SK-N-SH (cell line): ENCODE data around the gene MAPKBP1. TPM values are rescaled to one million over a fixed set of nuclear protein-coding genes. Genes with fewer than 3 reads are reported as not detected.

Source experiments
- CTCF ChIA-PET: fragments of 300-600, 350-600 bp; formaldehyde crosslinking; extraction: SDS; loops from one replicate; lab custom pipeline; 2021; lab: Yijun Ruan, JAX
- POLR2A ChIA-PET: fragments of 350-600 bp; sonication (Branson Sonifier 250); formaldehyde crosslinking; extraction: SDS; loops from one replicate; lab custom pipeline; 2020; ENCODE audit warnings: antibody characterized with exemption, inconsistent platforms; lab: Yijun Ruan, JAX
- DNase-seq: peaks from one replicate; pipeline ENCODE4 v3.0.0; 2012
- H2AFZ ChIP-seq: fragments of 200-600 bp; sonication (generic); 2 replicates; pipeline ENCODE4 v1.8.1; 2016; ENCODE audit warnings: antibody characterized with exemption, mild to moderate bottlenecking, low read depth
- H3F3A ChIP-seq: fragments of 200-600 bp; sonication (generic); replicated peaks from 2 replicates; pipeline ENCODE3; 2016; ENCODE audit warnings: antibody characterized with exemption, mild to moderate bottlenecking; ENCODE audit not compliant: insufficient read depth
- H3K27ac ChIP-seq, 2 experiments: fragments of 200-500 bp in 1 of 2; fragments of 200-600 bp in 1 of 2; sonication (Bioruptor generic) in 1 of 2; sonication (generic), shearing (Covaris generic) in 1 of 2; 2 replicates each; pipeline versions ENCODE4 v1.5.1 to v1.6.1; 2014 to 2016; ENCODE audit warnings: low read depth in 2 of 2, inconsistent platforms in 1 of 2, low read length in 1 of 2, mild to moderate bottlenecking in 1 of 2, mixed read lengths in 1 of 2
- H3K27me3 ChIP-seq: fragments of 200-600 bp; sonication (generic), shearing (Covaris generic); 2 replicates; pipeline ENCODE4 v1.6.1; 2016; ENCODE audit warnings: mixed run types; ENCODE audit not compliant: insufficient read depth
- H3K36me3 ChIP-seq, 2 experiments: fragments of 200-500 bp in 1 of 2; fragments of 200-600 bp in 1 of 2; sonication (Bioruptor generic) in 1 of 2; sonication (generic) in 1 of 2; replicated peaks in 1 of 2; 2 replicates each; pipeline versions ENCODE3 to v1.5.1; 2014 to 2016; ENCODE audit warnings: low read length in 1 of 2, mild to moderate bottlenecking in 1 of 2; ENCODE audit not compliant: insufficient read depth in 2 of 2, control insufficient read depth in 1 of 2
- H3K4me1 ChIP-seq, 2 experiments: fragments of 200-500 bp in 1 of 2; fragments of 200-600 bp in 1 of 2; sonication (Bioruptor generic) in 1 of 2; sonication (generic), shearing (Covaris generic) in 1 of 2; 2 replicates each; pipeline versions ENCODE4 v1.5.1 to v1.6.1; 2014 to 2016; ENCODE audit warnings: low read depth in 1 of 2, low read length in 1 of 2, mixed run types in 1 of 2; ENCODE audit not compliant: insufficient read depth in 2 of 2, control insufficient read depth in 1 of 2
- H3K4me2 ChIP-seq: fragments of 200-600 bp; sonication (generic), shearing (Covaris generic); 2 replicates; pipeline ENCODE4 v1.6.1; 2017; ENCODE audit warnings: mixed run types
- H3K4me3 ChIP-seq, 2 experiments: fragments of 200-500 bp in 1 of 2; fragments of 200-600 bp in 1 of 2; sonication (Bioruptor generic) in 1 of 2; sonication (generic), shearing (Covaris generic) in 1 of 2; 2 replicates each; pipeline versions ENCODE4 v1.5.1 to v1.8.1; 2014 to 2016; ENCODE audit warnings: low read depth in 2 of 2, inconsistent platforms in 1 of 2, low read length in 1 of 2, mild to moderate bottlenecking in 1 of 2, mixed read lengths in 1 of 2, moderate library complexity in 1 of 2
- H3K79me2 ChIP-seq: fragments of 200-600 bp; sonication (generic); 2 replicates; pipeline ENCODE4 v1.8.1; 2017; ENCODE audit warnings: mild to moderate bottlenecking; ENCODE audit not compliant: insufficient read depth
- H3K9ac ChIP-seq: fragments of 200-600 bp; sonication (generic); 2 replicates; pipeline ENCODE4 v1.6.1; 2017; ENCODE audit warnings: mixed run types
- H3K9me2 ChIP-seq: fragments of 200-600 bp; sonication (generic); 2 replicates; pipeline ENCODE4 v1.6.1; 2017; ENCODE audit warnings: mixed run types
- H3K9me3 ChIP-seq: fragments of 200-600 bp; sonication (generic); 2 replicates; pipeline ENCODE4 v1.6.1; 2017; ENCODE audit warnings: mixed run types, mild to moderate bottlenecking, moderate library complexity
- H4K20me1 ChIP-seq: fragments of 200-600 bp; sonication (generic); 2 replicates; pipeline ENCODE4 v1.6.1; 2017; ENCODE audit warnings: mild to moderate bottlenecking, mixed run types; ENCODE audit not compliant: insufficient read depth
- CTCF ChIP-seq: fragments of 200-600 bp; sonication (generic); IDR thresholded peaks from 2 replicates; pipeline ENCODE4 v1.6.1; 2017; ENCODE audit warnings: antibody characterized with exemption, mild to moderate bottlenecking, moderate library complexity
- ELF1 ChIP-seq: IDR thresholded peaks from 2 replicates; pipeline ENCODE4 v1.4.0; 2012
- EZH2phosphoT487 ChIP-seq: fragments of 200-600 bp; sonication (generic); IDR thresholded peaks from 2 replicates; pipeline ENCODE4 v1.6.1; 2017; ENCODE audit warnings: low read depth, mixed run types, mild to moderate bottlenecking, antibody characterized with exemption, moderate library complexity, borderline replicate concordance
- FOSL2 ChIP-seq: IDR thresholded peaks from 2 replicates; pipeline ENCODE4 v1.4.0; 2012; ENCODE audit warnings: low read depth, mild to moderate bottlenecking, moderate library complexity, borderline replicate concordance
- FOXJ3 ChIP-seq: sonication (generic); formaldehyde crosslinking; IDR thresholded peaks from 2 replicates; pipeline ENCODE4 v1.5.1; 2020; ENCODE audit warnings: mild to moderate bottlenecking, missing genetic modification reagents
- FOXM1 ChIP-seq: IDR thresholded peaks from 2 replicates; pipeline ENCODE4 v1.4.0; 2012; ENCODE audit warnings: low read depth, mild to moderate bottlenecking
- GABPA ChIP-seq: IDR thresholded peaks from 2 replicates; pipeline ENCODE4 v1.4.0; 2012; ENCODE audit warnings: low read depth, mild to moderate bottlenecking
- NFIC ChIP-seq: IDR thresholded peaks from 2 replicates; pipeline ENCODE4 v1.4.0; 2012; ENCODE audit warnings: borderline replicate concordance
- POLR2AphosphoS5 ChIP-seq: IDR thresholded peaks from 2 replicates; pipeline ENCODE4 v1.6.1; 2012; ENCODE audit warnings: low read depth, low read length
- RCOR1 ChIP-seq: fragments of 150-350 bp; IDR thresholded peaks from 2 replicates; pipeline ENCODE4 v1.6.1; 2017; ENCODE audit warnings: antibody characterized with exemption, low read length
- RFX5 ChIP-seq: IDR thresholded peaks from 2 replicates; pipeline ENCODE4 v1.6.1; 2012; ENCODE audit warnings: mild to moderate bottlenecking, improper control_type of control experiment, low read length
- RXRA ChIP-seq: IDR thresholded peaks from 2 replicates; pipeline ENCODE4 v1.4.0; 2012; ENCODE audit warnings: low read depth, mild to moderate bottlenecking, borderline replicate concordance
- SIN3A ChIP-seq: IDR thresholded peaks from 2 replicates; pipeline ENCODE4 v1.6.1; 2012; ENCODE audit warnings: low read depth, mild to moderate bottlenecking, low read length, moderate library complexity, borderline replicate concordance
- TAF1 ChIP-seq: IDR thresholded peaks from 2 replicates; pipeline ENCODE4 v1.6.1; 2012; ENCODE audit warnings: low read depth, mild to moderate bottlenecking, low read length, moderate library complexity, borderline replicate concordance
- TEAD4 ChIP-seq: IDR thresholded peaks from 2 replicates; pipeline ENCODE4 v1.4.0; 2012; ENCODE audit warnings: mild to moderate bottlenecking, borderline replicate concordance; ENCODE audit not compliant: insufficient read depth
- YY1 ChIP-seq: IDR thresholded peaks from 2 replicates; pipeline ENCODE4 v1.4.0; 2012; ENCODE audit warnings: low read depth, mild to moderate bottlenecking
- WGBS: methylation state at CpG from one replicate; pipeline ENCODE4 v1.1.6; 2017; ENCODE audit warnings: low lambda C conversion rate; 5-methylcytosine and 5-hydroxymethylcytosine counted together
- polyA plus RNA-seq, 3 experiments: library from polyadenylated mRNA; depleted of rRNA; stranded (reverse); fragments of >200 nt; gene quantifications; 2 replicates each; pipeline ENCODE4 v1.2.3, GENCODE V29; 2012
- TF ChIP-seq, protein P1 (sequence below): IDR thresholded peaks from 2 replicates; pipeline ENCODE4; 2012
- TF ChIP-seq, protein P2 (sequence below): IDR thresholded peaks from 2 replicates; pipeline ENCODE4 v1.6.1; 2012; ENCODE audit warnings: mild to moderate bottlenecking, low read depth, low read length, moderate library complexity
- TF ChIP-seq, protein P3 (sequence below): IDR thresholded peaks from 2 replicates; pipeline ENCODE4 v1.4.0; 2012; ENCODE audit warnings: low read depth, borderline replicate concordance

The MAPKBP1 gene
- polyA plus RNA-seq, 1 of the 3 experiments (the other 2 are of a cell fraction), result 5.2 TPM

GRCh38 chr15:41795996-41796856, 21.9 kb downstream of the MAPKBP1 start (continued):
- no peak for TF ChIP-seq FOXJ3 (CRISPR knock-in tag)
- no peak for TF ChIP-seq RFX5
- TF ChIP-seq SIN3A, result no peak

DNA sequence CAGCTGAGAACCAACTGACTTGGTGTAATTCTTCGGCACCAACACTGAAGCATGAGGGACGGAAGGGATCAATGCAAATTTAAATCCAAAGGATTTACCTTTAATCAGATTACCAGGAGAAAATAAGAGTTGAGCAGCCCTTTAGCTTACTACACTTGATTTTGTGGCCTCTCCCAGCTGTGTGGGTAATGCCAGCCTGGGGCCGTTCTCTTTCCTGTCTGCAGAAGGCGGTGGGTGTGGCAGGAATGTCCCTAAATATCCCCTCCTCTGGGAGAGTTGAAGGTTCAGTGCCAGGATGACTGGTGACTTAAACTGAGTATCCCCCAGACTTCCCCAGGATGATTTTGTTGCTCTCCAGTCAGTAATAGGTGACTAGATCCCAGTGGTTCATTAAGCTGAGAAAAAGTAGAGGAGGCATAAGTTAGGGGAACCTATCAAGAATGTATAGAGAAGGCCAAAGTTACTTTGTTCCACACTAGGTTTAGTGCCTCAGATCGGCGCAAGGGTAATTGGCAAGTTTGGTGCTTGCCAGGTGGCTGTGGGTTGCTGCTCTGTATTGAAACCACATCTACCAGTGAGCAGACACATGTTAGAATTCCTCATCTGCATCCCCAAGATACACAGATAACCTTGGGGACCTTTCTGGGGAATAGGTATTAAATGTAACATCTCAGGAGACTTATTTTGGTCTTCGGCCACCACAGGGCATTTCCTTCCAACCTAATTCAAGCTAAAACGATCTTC, 23.1 kb downstream of the MAPKBP1 start:
- H3K4me1 ChIP-seq, result peaks cover 19 to 30% of the 10 kb centered on the region in 2 experiments; a peak in 3 of 4 replicates

More for the DNA sequence above, 23.1 kb downstream of the MAPKBP1 start:
- Histone ChIP-seq H3K9ac (no peak overlapping the region), H3K27ac (peak overlapping the region; percentile 74 to 77; a peak in 3 of 4 replicates), H3K9me3 (no peaks in the 10 kb centered on the region), H3F3A (peaks cover 4% of the 10 kb centered on the region), H3K79me2 (peaks cover 31% of the 10 kb centered on the region), H3K27me3 (no peaks in the 10 kb centered on the region), H3K4me2 (peak overlapping the region; percentile 60; the same call in 1 of the 2 replicates), H2AFZ (no peak overlapping the region; the same call in 1 of the 2 replicates), H4K20me1 (no peaks in the 10 kb centered on the region), H3K4me3 (no peak overlapping the region), H3K9me2 (no peaks in the 10 kb centered on the region), H3K36me3 (peaks cover 0 to 15% of the 10 kb centered on the region in 2 experiments)
- no peak for DNase-seq
- CTCF ChIA-PET, result interaction anchor here (0.8 to 6.4 kb wide), 3 partner anchors 14 to 107 kb away, joined by 3 to 36 read pairs (median 3); no protein-coding TSS in a partner anchor
- 91% methylated on average over 8 of the region's 8 CpGs for whole genome bisulfite sequencing
- POLR2A ChIA-PET, result interaction anchor here (1.1 kb wide), 1 partner anchor 340 kb away, joined by 3 read pairs; no protein-coding TSS in a partner anchor
- no peak for TF ChIP-seq TAF1
- no peak for TF ChIP-seq GABPA
- TF ChIP-seq YY1, result no peak
- no peak for TF ChIP-seq SIN3A
- TF ChIP-seq RFX5, result no peak
- TF ChIP-seq TEAD4, result no peak
- no peak for TF ChIP-seq FOSL2
- TF ChIP-seq ELF1, result no peak
- TF ChIP-seq, protein P1, sequence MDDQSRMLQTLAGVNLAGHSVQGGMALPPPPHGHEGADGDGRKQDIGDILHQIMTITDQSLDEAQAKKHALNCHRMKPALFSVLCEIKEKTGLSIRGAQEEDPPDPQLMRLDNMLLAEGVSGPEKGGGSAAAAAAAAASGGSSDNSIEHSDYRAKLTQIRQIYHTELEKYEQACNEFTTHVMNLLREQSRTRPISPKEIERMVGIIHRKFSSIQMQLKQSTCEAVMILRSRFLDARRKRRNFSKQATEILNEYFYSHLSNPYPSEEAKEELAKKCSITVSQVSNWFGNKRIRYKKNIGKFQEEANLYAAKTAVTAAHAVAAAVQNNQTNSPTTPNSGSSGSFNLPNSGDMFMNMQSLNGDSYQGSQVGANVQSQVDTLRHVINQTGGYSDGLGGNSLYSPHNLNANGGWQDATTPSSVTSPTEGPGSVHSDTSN, result no peak
- TF ChIP-seq CTCF, result no peak
- TF ChIP-seq NFIC, result no peak
- TF ChIP-seq RXRA, result no peak
- TF ChIP-seq FOXM1, result no peak
- no peak for TF ChIP-seq EZH2phosphoT487
- TF ChIP-seq, protein P2, sequence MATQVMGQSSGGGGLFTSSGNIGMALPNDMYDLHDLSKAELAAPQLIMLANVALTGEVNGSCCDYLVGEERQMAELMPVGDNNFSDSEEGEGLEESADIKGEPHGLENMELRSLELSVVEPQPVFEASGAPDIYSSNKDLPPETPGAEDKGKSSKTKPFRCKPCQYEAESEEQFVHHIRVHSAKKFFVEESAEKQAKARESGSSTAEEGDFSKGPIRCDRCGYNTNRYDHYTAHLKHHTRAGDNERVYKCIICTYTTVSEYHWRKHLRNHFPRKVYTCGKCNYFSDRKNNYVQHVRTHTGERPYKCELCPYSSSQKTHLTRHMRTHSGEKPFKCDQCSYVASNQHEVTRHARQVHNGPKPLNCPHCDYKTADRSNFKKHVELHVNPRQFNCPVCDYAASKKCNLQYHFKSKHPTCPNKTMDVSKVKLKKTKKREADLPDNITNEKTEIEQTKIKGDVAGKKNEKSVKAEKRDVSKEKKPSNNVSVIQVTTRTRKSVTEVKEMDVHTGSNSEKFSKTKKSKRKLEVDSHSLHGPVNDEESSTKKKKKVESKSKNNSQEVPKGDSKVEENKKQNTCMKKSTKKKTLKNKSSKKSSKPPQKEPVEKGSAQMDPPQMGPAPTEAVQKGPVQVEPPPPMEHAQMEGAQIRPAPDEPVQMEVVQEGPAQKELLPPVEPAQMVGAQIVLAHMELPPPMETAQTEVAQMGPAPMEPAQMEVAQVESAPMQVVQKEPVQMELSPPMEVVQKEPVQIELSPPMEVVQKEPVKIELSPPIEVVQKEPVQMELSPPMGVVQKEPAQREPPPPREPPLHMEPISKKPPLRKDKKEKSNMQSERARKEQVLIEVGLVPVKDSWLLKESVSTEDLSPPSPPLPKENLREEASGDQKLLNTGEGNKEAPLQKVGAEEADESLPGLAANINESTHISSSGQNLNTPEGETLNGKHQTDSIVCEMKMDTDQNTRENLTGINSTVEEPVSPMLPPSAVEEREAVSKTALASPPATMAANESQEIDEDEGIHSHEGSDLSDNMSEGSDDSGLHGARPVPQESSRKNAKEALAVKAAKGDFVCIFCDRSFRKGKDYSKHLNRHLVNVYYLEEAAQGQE, result no peak
- TF ChIP-seq, protein P3, sequence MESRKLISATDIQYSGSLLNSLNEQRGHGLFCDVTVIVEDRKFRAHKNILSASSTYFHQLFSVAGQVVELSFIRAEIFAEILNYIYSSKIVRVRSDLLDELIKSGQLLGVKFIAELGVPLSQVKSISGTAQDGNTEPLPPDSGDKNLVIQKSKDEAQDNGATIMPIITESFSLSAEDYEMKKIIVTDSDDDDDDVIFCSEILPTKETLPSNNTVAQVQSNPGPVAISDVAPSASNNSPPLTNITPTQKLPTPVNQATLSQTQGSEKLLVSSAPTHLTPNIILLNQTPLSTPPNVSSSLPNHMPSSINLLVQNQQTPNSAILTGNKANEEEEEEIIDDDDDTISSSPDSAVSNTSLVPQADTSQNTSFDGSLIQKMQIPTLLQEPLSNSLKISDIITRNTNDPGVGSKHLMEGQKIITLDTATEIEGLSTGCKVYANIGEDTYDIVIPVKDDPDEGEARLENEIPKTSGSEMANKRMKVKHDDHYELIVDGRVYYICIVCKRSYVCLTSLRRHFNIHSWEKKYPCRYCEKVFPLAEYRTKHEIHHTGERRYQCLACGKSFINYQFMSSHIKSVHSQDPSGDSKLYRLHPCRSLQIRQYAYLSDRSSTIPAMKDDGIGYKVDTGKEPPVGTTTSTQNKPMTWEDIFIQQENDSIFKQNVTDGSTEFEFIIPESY, result no peak
- TF ChIP-seq POLR2AphosphoS5, result no peak
- no peak for TF ChIP-seq RCOR1
